NCI-H748 (cell line): ENCODE data around the gene CAPN5.

ENCODE experiments used
- DNase-seq: peaks from one replicate; lab custom pipeline; 2025; ENCODE audit not compliant: unreplicated experiment; lab: John Stamatoyannopoulos, UW

CAPN5 gene

DNA sequence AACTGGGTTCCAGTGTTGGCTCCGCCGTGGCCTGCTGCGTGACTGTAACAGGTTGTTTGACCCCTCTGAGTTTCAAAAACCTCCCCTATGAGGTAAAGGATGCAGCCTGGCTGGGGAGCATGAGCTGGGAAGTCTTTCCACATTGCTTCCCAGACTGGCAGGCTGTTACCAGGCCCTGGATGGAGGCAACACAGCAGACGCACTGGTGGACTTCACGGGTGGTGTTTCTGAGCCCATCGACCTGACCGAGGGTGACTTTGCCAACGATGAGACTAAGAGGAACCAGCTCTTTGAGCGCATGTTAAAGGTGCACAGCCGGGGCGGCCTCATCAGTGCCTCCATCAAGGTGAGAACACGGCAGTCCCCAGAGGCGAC lies 47.3 kb downstream of the CAPN5 start:
- DNase-seq, result no peak

DNA sequence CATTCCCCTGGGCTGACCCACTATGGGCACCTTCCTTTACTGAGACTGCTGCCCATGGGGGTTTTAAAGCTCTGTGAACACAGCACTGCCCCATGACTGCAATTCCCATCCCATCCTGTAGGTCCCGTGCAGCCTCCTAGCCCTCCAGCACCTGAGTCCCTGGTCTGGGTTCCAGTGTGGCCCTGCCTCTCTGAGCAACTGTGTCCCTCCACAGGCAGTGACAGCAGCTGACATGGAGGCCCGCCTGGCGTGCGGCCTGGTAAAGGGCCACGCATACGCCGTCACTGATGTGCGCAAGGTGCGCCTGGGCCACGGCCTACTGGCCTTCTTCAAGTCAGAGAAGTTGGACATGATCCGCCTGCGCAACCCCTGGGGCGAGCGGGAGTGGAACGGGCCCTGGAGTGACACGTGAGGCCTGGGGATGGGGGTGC lies 48.4 kb downstream of the CAPN5 start:
- no peak for DNase-seq

DNA sequence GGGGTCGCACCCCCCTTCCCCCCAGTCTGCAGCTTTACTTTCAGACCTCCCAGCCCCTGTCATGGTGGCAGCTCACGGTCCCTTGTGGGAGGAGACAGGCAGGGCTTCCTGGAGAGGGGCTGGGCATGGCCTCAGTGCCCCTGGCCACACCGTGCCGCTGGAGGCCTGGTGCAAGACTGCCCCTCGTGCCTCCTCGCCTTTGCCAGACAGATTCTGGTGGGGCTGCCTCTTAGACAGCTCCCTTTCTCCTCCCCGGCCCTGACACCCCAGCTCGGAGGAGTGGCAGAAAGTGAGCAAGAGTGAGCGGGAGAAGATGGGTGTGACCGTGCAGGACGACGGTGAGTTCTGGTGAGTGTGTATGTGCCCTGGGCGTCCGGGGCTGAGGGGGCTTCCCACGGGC lies 49.2 kb downstream of the CAPN5 start:
- no peak for DNase-seq

DNA sequence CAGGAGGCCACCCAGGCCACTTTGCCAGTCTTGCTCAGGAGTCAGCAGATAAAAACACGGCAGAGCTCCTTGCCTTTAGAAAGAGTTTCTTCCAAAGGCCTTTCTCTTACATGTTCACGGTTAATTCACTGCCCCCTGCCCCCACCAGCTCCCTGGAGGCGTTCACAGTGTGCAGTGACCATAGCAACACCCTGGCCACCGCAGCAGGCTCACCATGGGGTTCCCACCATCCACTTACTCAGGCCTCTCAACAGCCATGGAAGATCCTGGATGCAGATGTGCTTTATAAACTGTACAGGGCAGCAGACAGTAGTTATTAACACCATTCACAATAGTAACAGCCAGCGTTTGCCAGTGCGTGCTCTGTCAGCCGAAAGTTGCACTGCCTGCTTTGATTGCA lies 50.7 kb downstream of the CAPN5 start:
- no peak for DNase-seq

DNA sequence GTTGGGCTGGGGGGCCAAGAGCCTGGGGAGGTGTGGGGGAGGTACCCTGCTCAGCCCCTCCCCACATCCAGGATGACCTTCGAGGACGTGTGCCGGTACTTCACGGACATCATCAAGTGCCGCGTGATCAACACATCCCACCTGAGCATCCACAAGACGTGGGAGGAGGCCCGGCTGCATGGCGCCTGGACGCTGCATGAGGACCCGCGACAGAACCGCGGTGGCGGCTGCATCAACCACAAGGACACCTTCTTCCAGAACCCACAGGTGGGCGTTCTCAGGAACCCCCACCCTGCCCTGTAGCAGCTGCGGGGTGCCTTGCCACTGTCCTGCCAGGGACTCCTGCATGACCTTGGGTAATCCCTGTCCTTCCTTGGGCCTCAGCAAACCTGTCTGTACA lies 51.3 kb downstream of the CAPN5 start:
- no peak for DNase-seq

DNA sequence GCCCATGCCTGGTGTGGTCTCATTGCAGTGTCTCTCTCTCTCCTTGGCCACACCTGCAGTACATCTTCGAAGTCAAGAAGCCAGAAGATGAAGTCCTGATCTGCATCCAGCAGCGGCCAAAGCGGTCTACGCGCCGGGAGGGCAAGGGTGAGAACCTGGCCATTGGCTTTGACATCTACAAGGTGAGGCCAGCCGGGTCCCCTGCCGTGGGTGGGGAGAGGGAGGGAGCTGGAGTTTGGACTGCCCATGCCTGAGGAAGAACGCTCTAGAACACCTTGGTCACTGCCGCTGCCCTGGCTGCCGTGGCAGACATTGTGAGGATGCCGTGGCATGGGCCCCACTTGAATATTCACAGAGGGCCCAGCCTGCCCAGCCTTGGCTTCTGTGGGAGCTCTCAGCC lies 52.2 kb downstream of the CAPN5 start:
- no peak for DNase-seq

DNA sequence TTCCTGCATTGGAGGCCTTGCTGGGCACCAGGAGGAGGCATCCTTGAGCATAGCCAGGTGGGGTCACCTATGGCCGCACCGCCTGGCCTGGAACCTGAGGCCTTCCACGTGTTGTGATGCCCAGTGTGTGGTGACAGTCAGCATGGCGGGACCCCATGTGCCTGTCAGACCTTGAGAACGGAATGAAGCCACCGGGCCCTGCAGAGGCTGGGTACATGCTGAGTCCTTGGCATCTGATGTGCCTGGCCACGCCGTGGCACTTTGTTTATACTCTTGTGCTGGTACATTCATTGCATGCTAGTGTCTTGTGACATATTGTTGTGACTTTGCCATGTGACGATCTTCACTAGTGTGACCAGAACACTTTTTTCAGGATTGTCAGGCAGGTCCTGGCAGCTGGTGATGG lies 52.8 kb downstream of the CAPN5 start:
- no peak for DNase-seq

DNA sequence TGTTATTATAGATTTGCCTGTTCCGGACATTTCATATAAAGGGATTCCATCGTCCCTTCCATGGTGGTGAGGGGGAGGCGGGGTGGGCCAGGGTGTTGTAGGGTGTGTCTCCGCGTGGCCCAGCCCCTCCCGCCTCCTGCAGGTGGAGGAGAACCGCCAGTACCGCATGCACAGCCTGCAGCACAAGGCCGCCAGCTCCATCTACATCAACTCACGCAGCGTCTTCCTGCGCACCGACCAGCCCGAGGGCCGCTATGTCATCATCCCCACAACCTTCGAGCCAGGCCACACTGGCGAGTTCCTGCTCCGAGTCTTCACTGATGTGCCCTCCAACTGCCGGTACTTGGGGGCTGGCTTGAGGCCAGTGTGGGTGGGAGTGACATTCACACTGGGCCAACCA lies 53.8 kb downstream of the CAPN5 start:
- DNase-seq, result no peak

DNA sequence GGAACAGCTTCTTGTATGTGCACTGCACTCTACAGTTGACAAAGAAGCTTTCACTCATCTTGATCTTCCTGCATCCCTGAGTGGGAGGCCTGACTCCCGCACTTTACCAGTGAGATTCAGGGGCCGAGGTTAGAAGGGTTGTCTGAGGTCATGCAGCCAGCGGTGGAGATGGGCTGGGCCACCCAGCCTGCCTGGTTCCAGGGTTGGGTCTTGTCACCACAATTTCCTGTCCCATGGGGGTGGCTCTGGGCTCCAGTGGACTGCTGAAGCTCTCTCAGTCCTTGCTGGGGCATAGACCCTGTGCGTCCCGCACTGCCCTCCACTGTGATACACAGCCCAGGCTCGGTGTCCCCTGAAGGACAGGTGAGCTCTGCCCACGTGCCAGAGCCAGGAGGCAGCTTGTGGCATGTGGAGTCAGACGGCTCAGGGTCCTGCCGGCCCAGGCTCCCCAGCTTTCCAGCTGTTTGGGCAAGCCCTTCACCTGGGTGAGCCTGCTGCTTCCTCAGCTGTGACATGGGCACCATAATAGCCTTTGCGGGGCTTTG lies 54.4 kb downstream of the CAPN5 start:
- no peak for DNase-seq

DNA sequence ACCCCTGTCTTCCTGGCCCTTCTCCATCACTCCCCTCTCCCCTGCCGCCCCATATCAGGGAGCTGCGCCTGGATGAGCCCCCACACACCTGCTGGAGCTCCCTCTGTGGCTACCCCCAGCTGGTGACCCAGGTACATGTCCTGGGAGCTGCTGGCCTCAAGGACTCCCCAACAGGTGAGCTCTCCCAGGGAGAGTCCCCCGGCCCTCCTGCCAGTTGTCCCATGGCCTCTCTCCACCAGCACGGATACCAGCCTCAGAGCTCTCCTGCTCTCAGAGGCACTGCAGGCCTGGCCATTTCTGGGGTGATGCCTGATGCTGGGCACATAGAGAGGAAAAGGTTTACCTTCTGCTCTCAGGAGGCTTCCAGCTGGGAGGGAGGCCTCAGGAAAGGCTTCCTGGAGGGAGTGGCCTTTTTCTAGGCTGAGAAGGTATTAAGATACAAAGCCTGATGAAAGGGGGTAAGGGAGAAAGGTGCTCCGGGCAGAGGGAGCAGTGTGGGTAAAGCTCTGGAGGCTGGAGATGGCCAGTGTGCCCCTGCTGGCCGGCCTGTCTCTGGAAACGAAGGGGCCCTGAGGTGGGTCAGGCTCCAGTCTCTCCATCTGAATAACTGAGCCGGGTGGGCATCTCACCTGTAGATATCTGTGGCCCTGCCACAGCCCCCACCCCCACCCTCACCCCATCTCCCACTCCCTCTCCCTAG lies 55.3 kb downstream of the CAPN5 start:
- no peak for DNase-seq

DNA sequence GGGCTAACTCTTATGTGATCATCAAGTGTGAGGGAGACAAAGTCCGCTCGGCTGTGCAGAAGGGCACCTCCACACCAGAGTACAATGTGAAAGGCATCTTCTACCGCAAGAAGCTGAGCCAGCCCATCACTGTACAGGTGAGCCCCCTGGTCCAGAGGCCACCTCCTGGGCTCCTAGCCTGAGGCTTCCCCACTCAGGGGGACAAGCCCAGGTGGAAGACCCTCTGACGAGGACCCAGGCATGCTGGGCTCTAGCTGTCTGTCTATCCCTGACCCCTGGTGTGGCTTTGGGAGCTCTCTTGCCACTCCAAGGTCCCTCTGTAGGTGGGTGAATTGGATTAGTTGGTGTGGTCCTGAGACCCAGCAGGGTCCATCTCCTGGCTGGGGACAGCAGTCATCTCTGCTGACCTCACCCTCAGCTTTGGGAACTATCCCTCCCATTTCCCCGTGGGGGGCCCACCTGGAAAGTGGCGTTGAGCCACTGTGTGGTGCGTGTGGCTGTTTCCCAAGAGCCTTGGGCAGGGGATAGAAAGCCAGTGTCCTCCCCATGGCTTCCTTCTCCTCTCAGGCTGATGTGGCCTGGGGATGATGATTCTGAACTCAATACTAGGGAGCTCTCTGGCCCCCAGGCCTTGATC lies 55.9 kb downstream of the CAPN5 start:
- no peak for DNase-seq

DNA sequence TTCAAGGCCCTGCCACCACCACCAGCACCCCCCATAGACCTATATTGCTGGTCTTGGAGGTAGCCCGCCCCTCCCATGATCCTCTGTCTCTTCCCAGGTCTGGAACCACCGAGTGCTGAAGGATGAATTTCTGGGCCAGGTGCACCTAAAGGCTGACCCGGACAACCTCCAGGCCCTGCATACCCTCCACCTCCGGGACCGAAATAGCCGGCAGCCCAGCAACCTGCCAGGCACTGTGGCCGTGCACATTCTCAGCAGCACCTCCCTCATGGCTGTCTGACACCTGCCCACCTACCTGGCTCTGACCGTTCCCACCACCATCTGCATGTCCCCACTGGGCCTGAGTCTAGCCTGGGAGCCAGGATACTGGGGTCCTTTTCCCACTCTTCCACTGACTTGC lies 56.8 kb downstream of the CAPN5 start:
- no peak for DNase-seq

DNA sequence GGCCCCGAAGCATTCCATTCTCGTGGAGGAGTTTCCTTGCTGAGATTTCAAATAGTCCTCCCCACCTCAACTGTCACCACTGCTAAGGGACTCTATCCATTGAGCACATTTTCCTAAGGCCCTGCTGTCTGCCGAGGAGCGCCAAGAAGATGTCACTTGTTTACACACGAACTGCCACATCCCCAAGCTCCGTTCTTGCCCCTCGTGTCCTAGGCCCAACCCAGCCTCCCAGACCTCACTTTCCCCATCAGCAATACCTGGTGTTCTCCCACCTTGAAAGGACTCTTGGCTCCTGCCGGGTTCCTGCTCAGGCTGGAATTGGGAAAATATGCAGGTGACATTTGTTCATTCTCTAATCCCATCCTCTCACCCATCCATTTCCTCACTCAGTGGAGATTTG lies 57.3 kb downstream of the CAPN5 start:
- no peak for DNase-seq

DNA sequence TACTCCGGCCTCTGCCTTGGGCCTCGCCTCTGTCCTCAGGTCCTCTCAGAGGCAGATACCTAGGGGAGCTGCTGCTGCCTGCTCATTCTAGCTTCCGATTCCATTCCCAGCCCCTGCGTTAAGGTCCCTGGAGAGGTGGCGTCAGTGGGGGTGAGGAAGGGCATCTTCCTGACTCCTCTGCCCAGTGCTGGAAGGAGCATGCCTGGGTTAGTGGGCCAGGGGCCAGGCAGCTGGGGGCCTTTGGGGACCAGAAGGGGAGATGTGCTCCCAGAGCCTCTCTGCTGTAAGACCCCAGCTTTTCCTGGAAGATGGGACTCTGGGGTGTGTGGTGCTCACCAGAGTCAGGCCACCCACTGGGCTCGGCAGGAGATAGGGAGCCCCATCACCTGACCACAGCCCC lies 57.7 kb downstream of the CAPN5 start:
- no peak for DNase-seq

DNA sequence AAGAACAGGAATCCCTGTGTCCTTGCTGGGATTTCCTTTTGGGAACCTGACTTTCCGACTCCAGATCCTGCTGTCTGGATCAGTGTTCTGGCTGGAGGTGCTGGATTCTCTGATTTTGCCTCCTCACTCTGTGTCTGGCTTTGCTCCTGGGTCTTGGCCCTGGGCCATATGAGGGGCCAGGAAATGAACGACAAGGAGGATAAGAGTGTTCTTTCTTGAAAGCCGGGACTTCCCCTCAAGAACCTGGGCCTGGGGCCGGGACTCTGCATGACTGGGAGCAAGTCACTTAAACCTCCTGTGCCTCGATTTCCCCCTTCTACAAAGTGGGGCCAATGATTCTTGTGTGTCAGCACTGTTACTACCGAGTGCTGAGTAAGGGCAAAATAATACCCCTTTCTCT lies 58.4 kb downstream of the CAPN5 start:
- DNase-seq, result no peak

DNA sequence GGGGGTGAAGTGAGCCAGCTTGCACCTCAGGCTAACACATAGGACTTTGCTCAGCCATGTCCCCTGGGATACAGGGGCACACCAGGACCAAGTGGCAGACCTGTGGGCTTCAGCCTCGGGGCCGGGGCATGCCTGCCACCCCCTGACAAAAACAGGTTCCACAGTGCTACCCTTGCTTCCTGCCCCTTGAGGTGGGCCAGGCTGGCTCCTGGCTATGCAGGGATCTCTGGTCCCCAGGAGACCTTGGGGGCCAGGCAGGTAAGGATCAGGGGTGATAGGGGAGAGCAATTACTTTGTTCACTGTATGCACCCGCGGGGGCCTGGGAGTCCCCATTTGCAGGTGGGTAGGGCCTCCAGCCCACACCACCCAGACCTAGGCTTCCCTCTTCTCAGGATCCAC lies 58.9 kb downstream of the CAPN5 start:
- no peak for DNase-seq

DNA sequence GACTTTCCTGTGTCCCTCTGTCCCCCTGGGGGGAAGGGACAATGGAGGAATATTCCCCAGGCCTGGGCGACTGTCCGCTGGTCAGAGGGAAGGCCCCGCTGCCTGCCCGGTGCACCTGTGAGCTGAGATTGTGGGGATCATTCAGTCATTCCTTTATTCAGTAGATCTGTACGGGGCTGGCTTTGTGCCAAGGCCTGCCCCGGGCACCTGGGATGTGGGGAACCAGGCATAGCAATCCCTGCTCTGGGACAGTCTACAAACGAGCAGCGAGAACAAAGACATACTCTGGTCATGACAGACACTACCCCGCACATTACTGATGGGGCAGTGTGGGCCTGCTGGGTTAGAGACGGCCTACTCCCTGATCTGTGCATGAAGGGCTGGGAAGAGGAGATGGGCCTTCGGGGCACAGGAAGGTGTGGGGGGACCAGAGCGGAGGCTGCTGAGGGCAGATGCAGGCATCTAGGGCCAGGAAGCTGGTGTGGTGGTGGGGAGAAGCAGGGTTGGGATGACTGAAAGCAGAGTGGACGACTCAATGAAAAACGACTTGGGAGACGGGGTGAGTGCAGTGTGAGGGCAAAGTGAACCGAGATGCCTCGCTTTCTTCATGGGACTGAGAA lies 59.5 kb downstream of the CAPN5 start:
- DNase-seq, result no peak

DNA sequence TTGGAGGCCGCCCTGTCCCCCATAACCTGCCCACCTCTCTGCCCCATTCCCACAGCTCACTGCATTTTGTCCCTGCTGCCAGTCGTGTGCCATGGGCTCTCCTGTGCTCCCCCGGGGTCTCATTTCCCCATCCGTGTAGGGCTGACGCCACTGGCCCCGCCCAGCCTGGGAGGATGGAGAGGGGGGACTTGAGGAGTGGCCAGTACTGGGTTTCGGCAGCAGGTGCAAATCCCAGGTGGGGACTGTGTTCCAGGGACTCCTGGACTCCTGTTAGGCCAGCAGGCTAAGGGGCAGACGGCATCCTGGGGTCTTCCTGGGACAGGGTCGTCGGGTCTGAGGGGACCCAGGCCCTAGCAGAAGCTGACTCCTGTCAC lies 60.1 kb downstream of the CAPN5 start:
- DNase-seq, result peak; percentile 35

DNA sequence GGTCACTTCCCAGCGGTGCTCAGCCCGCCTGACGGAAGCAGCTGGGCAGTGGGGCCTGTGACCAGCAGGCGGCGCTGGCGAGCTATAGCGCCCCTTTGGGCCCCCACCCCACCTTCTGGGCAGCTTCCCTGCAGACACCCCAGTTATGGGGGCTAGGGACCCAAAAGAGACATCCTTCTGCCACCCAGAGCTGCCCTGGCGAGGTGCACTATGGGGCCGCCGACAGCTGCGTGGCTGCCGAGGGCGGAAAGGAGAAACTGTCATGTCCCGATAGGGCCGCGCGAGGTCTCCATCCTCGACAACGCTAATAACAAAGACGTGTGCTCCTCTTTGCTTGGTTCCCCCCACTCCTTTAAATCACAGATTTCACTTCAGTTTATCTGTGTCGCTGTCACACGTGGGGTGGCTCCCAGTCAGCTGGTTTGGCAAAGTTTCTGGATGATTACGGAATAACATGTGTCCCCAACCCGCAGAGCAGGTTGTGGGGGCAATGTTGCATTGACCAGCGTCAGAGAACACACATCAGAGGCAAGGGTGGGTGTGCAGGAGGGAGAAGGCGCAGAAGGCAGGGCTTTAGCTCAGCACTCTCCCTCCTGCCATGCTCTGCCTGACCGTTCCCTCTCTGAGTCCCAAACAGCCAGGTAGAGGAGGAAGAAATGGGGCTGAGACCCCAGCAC lies 60.6 kb downstream of the CAPN5 start:
- peak; percentile 61 for DNase-seq

DNA sequence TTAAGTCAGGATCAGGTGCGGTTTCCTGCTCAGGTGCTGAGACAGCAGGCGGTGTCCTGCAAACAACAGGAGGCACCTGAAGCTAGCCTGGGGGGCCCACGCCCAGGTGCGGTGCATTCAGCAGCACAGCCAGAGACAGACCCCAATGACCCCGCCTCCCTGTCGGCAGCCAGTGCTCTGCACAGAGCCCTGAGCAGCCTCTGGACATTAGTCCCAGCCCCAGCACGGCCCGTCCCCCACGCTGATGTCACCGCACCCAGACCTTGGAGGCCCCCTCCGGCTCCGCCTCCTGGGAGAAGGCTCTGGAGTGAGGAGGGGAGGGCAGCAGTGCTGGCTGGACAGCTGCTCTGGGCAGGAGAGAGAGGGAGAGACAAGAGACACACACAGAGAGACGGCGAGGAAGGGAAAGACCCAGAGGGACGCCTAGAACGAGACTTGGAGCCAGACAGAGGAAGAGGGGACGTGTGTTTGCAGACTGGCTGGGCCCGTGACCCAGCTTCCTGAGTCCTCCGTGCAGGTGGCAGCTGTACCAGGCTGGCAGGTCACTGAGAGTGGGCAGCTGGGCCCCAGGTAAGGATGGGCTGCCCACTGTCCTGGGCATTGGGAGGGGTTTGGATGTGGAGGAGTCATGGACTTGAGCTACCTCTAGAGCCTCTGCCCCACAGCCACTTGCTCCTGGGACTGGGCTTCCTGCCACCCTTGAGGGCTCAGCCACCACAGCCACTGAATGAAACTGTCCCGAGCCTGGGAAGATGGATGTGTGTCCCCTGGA lies 61.3 kb downstream of the CAPN5 start, which contains the start of gene MYO7A:
Gene MYO7A, plus strand, starts transcription at position 327 of the 772 bp plus-strand sequence. CDS start 2,389 bp downstream, outside the sequence.
- peak; percentile 61 for DNase-seq
